GM18517 (cell line): ENCODE measurements around the gene CDC26.
"Not testable (repeated sequence)": the region's sequence is repeated elsewhere in the genome, so short reads cannot be mapped to it uniquely, and the experiment has no call there.

Source experiments
- ATAC-seq: cut with Tn5 transposase; IDR thresholded peaks from one replicate; pipeline ENCODE4 v1.9.1; 2021; ENCODE audit warnings: mild to moderate bottlenecking, moderate library complexity; ENCODE audit not compliant: unreplicated experiment

The CDC26 gene

DNA sequence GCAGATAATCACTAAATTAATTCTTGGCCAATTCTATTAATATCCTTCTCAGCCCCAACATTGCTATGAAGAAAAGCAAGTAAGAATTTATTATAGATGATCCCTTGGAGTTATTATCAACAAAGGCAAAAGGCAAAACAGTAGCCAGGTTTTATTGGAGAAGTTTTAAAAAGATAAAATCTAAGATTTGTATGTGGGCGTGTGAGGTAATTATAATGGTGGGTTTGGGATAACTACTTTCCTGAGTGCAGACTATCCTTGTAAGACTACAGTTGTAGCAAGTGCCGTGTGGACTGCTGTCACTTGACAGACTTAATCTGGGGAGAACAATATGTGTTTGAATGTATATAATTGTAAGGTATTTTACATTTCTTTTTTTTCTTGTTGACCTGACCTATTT, 30.8 kb downstream of the CDC26 start:
- ATAC-seq: no peak

DNA sequence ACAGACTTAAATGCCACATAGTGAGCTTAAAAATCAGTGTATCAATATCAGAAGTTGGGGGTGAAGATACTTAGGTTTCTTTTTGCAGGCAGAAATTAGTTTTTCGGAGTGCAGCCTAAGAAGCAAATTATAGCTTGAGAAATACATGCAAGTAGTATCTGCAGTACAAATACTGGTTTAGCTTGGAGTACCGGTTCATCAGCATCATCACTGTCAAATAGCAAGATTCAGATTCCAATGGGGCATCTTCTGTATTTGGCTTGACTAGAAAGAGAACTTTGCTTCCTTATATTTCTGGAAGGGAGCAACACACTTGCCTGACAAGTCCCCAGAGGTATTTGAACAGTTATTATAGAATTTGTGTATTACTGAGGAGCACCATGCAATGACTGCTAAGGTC, 34.2 kb downstream of the CDC26 start:
- no peak for ATAC-seq

DNA sequence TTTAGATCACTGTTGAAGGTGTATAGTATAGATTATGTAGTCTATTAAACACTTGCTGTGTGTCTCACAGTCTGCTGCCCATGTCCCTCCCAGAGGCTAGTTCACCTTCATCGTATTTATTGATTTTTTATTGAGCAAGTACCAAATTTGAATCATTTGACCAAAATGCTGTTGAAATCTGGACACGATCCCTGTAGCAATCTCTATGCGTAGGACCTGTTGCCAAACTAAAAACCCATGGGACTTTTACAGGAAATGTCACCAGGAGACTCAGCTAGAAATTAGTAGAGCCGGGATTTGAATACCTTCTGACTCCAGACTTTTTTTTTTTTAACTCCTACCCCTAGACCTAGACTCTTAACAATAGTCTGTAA, 36.5 kb downstream of the CDC26 start:
- no peak for ATAC-seq

DNA sequence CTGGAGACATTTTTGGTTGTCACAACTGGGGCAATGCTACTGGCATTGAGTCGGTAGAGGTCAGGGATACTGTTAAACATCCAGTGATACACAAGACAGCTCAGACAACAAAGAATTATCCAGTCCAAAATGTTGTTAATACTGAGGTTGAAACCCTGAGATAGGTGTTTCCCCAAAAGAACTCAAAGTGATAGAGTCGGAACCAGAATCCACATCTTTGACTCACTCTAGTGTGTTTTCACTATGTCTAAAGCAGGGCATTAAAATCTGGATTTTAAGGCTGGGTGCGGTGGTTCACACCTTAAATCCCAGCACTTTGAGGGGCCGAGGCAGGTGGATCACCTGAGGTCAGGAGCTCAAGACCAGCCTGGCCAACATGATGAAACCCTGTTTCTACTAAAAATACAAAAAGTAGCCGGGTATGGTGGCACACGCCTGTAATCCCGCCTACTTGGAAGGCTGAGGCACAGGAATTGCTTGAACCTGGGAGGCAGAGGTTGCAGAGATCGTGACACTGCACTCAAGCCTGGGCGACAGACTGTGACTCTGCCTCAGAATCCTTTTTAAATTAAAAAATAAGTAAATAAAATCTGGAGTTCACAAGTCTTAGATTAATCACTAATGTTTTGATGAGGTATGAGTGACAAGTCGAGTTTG, 37.0 kb downstream of the CDC26 start:
- no peak for ATAC-seq

DNA sequence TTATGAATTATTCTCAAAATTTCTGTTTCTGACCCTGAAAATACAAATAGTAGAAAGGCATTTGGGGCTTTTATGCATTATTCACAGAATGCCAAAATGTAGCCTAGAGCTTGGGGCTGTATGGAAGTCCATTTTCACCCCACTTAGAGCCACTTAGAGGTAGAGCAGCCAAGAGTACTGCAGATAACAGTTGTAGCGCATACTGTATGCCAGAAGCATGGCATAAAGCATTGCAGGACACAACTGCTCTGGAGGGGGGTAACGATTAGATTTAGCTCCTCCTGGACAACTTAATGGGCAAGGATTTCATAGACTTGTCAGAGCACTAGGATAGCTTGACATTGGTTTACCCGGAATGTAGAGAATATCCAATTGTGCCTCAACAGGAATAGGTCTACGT, 38.3 kb downstream of the CDC26 start:
- no peak for ATAC-seq

DNA sequence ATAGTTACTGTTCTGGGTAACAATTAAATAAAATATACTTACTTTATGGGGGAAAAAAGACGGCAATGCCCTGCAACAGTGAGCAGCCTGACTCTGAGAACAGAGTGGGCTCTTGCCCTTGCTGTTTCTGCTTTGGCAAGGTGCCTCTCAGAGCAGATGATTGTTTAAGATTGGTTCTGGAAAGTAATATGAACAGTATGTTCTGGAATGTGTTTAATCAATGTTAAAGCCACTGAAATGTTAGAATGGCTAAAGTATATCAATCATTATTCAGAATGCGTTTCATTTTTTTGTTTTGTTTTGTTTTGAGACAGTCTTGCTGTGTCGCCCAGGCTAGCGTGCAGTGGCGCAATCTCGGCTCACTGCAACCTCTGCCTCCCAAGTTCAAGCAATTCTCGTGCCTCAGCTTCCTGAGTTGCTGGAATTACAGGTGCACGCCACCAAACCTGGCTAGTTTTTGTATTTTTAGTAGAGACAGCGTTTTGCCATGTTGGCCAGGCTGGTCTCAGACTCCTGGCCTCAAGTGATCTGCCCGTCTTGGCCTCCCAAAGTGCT, 39.6 kb downstream of the CDC26 start:
- not testable (repeated sequence) for ATAC-seq

DNA sequence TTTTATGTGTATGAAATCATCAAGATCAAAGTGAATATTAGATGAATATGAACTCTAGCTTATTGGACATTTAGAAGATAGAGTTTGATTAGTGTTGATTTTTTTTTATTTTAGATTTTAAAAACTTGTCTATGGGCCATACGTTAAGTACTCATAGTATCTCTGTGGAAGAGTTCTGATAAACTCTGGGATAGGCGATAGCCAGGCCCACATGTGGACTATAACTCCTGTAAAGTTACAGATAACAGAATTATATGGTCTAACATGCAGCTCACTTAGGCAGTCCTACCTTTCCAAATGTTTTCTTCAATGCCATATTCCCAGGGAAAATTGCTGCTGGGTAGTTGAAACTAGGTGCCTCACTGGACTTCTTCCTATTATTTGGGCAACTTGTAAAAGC, 43.7 kb downstream of the CDC26 start:
- ATAC-seq: no peak

DNA sequence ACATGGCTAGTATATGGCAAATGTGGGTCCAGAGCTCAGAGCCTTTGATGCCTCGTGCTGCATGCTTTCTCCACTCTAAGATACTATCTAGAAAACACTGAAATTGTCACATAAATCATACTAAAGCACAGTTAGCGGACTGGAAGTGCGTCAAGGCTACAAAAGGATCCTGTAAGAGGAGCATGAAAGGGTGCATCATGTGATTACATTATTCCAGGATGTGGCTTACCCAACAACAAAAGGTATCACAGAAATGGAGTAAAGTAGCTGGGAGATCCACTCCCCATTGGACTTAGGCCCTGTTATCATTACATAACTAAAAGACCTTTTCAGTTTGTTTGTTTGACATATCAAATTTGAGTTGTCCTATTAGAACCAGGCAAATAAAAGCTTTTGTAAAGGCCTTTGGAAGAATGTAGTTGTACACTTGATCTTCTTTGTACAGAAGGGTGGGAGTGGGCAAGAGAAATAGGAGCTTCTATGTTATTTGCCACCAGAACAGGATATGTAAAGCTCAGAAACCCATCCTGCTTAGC, 47.2 kb downstream of the CDC26 start:
- no peak for ATAC-seq

DNA sequence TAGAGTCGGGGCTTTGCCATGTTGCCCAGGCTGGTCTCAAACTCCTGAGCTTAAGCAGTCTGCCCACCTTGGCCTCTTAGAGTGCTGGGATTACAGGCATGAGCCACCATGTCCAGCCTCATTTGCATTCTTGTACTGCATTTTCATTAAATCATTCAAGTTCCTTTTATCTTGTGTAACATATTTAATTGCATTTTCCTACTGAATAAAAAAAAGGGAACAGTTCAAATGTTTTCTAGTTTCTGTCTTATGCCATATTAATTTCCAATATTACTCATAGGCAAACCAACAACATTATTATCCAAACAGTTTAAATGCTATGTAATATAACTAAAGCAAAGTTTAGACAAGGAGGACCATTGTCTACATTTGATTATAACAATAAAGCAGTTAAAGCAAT, 47.9 kb downstream of the CDC26 start:
- ATAC-seq: no peak

DNA sequence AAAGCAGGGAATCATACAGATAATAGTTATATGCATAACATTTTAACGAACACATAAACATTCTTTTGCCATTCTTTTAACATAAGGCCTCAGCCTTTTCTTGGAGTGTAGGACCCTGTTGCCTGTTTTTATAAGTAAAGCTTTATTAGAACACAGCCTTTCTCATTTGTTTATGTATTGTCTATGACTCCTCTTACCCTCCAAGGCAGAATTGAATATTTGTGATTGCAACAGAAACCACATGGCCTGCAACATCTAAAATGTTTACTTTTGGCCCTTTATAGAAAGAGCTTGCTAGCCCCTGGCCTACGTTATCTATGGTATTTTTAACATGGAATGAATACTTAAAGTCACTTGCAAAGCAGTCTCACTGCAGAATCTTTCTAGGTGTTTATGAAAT, 51.4 kb downstream of the CDC26 start:
- no peak for ATAC-seq

DNA sequence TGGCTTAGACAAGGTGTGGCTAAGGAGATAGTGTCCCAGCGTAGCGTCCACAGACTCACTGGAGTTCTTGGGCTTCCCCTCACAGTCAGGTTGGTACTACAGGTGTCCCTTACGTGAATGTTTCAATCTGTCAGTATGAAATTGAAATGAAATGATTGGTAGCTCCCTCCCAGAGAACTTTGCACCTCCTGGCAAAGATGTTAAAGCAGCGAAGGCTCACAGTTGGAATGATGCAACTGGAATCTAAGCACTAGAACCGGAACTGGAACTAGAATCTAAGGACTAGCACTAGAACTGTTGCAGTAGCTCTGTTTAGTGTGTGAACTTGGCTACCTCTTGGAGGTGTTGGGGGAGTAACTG, 52.9 kb downstream of the CDC26 start:
- ATAC-seq: no peak

DNA sequence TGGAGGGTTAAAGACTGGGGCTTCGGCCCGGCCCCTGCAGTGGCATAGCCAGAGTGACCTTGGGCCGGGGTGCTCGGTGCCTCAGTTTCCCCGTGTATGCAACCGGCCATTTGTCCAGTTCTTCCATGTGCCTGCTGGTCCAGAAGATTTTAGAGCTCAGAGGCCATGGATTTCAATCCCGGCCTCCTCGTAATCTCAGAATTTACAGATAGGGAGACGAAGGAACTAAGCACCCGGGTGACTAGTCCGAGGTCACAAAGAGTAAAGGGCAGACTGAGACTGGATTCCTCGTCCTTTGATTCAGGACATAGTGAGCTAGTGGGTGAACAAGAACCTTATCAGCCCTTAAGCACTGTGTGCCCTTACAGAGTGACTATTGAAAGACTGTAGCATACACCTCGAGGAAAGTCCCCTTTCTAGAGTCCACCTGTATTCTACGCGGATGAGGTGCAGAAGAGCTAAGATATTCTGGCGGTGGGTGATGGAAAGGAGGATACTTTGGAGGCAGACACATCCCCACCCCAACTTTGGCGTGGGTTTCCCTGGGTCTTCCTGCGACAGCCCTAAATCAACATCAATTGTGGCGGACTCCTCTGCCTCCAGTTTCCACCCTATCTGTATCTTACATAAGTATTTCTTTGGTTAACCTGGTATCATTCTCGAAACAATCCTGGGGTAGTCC, 53.4 kb downstream of the CDC26 start:
- ATAC-seq: no peak

DNA sequence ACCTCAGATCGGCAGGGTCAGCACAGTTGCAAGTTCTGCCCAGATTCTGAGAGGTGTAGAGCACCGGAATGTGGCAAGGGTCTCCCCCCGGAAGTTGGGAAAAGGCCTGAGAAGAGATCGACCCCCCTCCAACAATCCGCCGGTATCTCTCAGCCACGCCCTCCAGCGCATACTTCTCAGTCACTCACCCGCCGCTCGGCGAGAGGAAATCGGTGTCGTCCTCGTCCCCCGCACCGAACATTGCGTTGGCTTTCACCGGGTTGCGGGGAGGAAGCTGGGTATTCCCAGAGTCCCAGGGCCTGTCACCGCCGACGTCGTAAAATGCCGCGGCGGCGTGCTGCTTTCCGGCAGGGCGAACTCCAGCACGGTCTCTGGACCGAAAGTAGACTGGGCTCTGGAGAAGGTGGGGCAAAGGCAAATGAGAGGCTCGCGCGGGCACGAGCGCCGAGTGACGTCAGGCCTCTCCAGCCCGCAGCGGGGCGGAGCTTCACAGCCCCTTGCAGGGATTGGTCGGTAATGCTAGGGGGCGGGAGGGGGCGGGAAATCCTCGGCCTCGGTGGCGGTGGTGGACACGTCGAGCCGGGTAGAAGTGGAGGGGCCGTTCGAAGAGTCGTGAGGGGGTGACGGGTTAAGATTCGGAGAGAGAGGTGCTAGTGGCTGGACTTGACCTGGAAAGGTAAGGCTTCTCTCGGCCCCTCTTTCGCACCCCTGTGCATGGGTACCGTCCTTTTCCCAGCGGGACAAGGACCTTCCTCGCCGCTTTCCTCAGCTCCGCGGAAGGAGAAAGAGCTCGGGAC, 54.2 kb downstream of the CDC26 start, which contains the start of the genes FKBP15 and SLC31A1:
Gene FKBP15, minus strand, starts transcription at position 275 of the 797 bp plus-strand sequence. Its CDS starts 34 bp downstream, at position 241.
Gene SLC31A1, plus strand, starts transcription at position 542 of the 797 bp plus-strand sequence. CDS start 34,605 bp downstream, outside the sequence.
- peak; percentile 73 for ATAC-seq

DNA sequence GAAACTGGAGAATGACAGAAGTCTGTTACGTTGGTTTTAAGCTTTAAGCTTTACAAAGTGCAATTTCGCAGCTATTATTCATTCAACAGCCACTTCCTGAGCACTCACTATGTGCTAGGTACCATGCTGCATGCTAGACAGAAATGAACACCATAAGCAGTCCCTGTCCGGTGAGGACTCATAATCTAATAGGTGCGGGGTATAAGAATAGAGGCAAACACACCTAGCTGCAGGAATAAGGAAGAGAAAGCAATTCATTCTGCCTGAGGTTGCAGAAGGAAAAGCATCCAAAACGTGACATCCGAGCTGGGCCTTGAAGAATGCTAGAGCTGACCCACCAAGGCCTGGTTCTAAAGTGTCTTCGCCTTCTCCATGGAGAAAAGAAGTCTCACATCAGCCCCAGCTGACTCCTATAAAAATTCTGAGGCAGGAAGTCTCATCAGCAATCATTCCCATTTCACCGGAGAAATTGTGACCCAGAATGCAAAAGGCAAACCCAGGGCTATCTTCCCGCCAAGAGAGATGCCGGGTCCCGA, 54.8 kb downstream of the CDC26 start:
- peak; percentile 7 for ATAC-seq

DNA sequence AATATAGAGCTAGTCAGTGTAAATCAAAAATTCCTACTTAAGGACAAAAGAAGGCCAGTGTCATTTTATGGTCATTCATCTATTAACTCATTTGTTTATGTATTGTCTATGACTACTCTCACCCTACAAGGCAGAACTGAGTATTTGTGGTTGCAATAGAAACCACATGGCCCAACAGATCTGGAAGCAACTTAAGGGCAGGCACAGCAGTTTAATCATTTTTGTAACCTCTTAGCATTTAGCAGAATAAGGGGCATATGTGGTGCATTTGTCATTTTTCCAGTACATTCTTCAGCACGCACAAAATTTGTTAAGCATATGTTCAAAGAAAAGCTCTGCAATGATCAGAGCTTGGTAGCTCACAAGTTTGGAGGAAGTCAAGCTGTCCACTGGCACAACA, 55.4 kb downstream of the CDC26 start:
- peak; percentile 57 for ATAC-seq

DNA sequence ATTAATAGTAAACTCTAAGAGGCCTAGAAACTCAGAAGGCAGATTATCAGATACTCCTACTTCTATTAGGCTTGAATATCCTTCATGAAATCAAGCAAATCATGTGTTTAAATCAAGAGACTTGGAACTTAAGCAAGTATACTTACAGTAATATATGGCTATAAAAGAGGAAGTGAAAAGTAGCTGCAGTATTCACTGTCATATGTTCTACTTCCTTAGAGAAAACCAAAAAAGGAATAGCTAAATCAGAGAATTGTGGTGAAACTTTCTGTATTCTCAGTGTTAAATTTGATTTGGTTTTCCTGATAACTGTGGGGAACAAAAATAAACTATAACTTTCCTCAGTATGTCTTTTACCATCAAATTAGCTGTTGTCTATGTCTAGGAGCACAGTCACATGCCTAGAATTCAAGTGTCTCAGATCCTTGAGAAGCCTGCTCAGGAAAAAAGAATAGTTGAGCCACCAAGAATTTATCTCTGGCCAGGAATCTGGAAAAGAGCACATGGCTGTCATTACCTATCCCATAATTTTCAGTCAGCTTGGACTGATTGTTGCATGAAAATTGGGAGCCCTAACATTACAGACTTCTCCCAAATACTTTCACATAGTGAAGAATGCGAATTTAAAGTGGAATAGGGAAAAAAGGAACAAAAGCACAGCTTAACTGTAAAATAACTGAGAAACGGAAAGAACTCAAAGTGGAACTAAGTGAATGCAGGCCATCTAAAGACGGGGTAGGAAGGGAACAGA, 56.0 kb downstream of the CDC26 start:
- ATAC-seq: peak; percentile 58
